ENCODE measurements around the gene PTPRN2.

The PTPRN2 gene

DNA sequence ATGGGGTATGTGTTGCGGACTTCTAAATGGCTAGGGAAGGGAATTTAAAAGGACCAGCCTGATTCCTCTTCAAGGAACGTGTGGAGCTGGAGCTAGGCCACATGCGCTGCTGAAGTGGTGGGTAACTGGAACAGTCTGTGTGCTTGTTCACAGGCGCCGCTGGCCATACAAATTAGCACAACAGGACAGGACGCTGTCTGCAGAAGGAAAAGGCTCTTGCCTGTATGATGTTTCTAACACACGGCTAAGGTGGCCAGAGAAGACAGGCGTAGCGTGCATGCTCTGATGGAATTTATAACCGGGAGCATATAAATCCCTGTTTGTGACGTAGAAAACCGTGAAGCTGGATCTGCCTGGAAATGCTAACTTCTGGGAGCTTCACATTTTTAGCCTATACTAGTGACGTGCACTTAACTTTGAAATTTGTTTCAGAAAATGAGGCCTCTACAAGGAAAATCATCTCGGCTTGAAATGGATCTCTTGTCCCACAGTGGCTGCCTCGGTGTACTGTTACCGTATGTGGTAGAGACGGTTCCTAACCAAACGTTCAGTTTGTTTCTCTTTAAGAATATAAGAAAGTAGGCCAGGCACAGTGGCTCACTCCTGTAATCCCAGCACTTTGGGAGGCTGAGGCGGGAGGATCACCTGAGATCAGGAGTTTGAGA lies 569.4 kb downstream of the PTPRN2 start:
- H3K4me3 ChIP-seq (ENCODE audit: low read depth, low read length): no peak overlapping the region
- ChIA-PET CTCF (no interaction called here), POLR2A (no interaction called here)

DNA sequence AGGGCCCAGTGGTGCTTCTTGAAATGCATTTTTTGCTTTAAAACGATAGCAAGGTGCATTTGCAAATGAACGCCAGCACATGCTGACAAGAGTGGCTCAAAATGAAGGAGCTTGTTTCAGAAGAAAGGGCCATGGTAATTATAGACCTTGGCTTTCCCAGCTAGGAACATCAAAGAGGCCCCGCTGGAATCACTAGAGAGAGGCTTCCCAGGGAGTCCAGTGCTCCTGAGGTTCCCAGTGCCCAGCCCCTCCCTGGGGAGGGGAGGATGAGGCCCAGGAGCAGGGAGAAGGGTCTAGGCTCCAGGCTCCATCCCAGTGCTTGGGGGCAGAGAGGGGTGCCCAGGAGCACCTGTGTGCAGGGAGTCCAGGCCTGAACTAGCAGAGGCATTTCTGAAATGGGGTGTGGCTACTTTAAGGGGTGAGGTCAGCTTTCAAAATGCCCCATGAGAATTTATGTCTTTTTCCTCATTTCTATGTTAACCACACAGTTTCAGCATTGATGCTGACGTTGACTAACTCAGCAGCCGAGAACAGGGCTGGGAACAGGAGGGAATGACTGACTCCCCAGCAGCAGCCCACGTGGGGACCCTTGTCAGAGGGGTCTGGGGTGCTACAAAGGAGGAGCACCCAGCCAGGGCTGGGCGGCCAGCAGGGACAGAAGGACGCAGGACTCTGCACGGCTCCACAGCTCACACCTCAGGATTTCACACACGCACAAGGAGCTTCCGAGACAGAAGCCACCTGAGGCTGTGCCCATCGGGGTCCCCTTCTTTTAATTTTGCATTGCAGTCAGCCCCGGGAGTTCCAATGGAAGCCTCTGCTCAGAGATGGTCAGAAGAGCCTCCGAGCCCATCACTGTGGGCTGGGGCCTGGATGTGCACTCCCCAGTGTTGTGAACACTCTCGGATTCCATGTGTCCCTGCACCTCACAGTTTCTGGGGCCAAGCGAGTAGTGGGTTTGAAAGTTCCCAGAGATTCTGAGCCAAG lies 570.2 kb downstream of the PTPRN2 start:
- POLR2A ChIA-PET: no interaction called here
- CTCF ChIA-PET: no interaction called here
- DNase-seq (ENCODE audit: low read depth, low spot score): no peak
- H3K4me3 ChIP-seq (ENCODE audit: low read depth, low read length): no peak overlapping the region
- TF ChIP-seq, protein P1, sequence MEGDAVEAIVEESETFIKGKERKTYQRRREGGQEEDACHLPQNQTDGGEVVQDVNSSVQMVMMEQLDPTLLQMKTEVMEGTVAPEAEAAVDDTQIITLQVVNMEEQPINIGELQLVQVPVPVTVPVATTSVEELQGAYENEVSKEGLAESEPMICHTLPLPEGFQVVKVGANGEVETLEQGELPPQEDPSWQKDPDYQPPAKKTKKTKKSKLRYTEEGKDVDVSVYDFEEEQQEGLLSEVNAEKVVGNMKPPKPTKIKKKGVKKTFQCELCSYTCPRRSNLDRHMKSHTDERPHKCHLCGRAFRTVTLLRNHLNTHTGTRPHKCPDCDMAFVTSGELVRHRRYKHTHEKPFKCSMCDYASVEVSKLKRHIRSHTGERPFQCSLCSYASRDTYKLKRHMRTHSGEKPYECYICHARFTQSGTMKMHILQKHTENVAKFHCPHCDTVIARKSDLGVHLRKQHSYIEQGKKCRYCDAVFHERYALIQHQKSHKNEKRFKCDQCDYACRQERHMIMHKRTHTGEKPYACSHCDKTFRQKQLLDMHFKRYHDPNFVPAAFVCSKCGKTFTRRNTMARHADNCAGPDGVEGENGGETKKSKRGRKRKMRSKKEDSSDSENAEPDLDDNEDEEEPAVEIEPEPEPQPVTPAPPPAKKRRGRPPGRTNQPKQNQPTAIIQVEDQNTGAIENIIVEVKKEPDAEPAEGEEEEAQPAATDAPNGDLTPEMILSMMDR (IDR thresholded peaks at IDR 0.05; ENCODE audit: insufficient read depth, low read length, missing control alignments): no peak

More for the DNA sequence above, 569.4 kb downstream of the PTPRN2 start:
- TF ChIP-seq, protein P1 (IDR thresholded peaks at IDR 0.05; ENCODE audit: insufficient read depth, low read length, missing control alignments): no peak
- DNase-seq (ENCODE audit: low read depth, low spot score): no peak

DNA sequence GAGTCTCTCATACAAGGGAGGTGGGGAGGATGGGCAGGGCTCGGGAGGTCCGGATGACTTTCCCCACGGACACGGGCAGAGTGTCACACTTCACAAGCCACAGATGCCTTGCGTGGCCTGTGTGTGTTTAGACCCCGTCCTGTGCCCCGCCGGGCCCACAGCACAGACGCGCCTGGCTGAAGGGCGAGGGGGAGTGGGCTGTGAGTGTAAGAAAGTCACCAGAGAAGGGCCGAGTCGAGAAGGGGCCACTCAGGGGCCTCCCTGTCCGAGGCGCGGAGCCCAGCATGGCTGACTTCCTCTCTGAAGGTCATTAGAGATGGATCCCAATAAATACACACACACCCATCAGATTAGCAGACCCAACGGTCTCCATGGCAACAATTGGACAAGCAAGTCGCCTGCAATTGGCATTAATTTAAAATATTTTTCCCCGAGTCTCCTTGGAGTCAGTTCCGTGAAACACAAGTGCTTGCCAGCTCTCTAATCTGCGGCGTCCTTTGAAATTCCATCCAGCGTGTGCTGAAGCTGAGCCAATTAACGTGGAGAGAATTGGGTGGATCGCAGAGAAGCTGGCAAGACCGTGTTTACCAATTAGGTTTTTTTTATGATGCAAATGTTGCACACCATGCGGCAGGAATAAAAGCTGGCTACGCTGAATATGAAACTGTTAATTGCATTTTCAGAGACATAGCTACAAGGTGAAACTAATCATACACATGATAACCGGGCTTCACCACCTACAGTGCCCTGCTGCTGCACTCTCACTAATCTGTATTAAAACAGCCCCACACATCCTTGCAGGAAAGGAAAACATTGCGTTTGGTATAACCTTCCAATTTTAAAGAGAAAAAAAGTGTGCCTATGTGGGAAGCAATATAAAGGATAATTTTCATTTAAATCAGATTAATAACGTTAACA lies 571.2 kb downstream of the PTPRN2 start:
- CTCF ChIA-PET: no interaction called here
- no peak for DNase-seq (ENCODE audit: low read depth, low spot score)
- TF ChIP-seq, protein P1 (IDR thresholded peaks at IDR 0.05; ENCODE audit: insufficient read depth, low read length, missing control alignments): no peak
- POLR2A ChIA-PET: no interaction called here
- no peak overlapping the region for H3K4me3 ChIP-seq (ENCODE audit: low read depth, low read length)

DNA sequence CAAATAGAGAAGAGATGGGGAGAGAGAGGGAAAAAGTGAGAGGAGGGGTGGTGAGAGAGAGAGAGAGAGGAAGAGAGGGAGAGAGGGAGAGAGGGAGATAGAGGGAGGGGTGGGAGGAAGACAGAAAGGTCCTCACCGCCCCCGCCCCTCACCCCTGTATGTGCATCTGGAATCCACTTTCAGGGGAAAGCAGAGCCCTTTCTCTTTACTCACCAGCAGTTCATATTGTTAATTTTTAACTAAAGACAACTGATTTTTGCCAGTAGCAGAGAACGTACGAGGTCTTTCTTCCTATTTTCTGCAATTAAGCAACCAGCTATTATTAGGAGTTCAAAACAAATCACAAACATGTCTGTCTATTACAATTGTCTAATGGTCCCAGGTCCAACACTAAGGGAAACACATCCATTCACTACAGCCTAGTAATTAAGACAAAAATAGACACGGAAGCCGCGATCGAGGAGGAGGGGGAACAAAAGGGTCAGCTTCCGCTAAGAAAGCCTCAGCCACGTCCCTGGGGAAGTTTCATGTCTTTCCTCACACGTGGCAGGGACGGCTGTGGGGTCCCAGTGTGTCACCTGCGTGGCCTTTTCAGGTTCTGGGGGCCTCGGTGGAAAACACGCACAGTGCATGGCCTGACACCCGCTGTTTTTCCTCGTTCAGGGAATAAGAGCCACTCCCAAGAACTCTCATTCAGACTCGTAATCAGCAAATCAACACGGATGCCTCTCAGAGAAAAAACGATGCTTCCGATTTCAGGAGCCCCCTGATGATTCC lies 572.0 kb downstream of the PTPRN2 start:
- TF ChIP-seq, protein P1 (IDR thresholded peaks at IDR 0.05; ENCODE audit: insufficient read depth, low read length, missing control alignments): no peak
- H3K4me3 ChIP-seq (ENCODE audit: low read depth, low read length): no peak overlapping the region
- ChIA-PET POLR2A (no interaction called here), CTCF (no interaction called here)
- no peak for DNase-seq (ENCODE audit: low read depth, low spot score)

DNA sequence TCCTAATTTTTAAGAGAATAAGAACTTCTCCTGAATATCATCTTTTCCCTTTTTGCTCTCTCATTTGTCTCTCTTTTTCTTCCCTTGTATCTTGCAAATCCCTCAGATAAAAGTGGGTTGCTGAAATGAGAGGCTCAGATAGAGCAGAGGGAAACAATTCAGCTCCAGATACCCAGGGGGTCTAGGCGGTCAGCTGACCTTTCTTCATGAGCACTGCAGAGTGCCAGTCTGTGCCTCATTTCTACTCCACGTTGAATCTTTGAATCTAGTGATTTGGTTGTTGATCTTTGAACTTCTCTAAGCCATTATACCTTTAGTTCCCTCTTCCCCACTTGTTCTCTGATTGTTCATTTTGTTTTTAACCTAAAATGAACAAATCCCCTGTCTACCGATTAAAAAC lies 572.6 kb downstream of the PTPRN2 start:
- H3K4me3 ChIP-seq (ENCODE audit: low read depth, low read length): no peak overlapping the region
- no peak for DNase-seq (ENCODE audit: low read depth, low spot score)
- TF ChIP-seq, protein P1 (IDR thresholded peaks at IDR 0.05; ENCODE audit: insufficient read depth, low read length, missing control alignments): no peak
- ChIA-PET CTCF (no interaction called here), POLR2A (no interaction called here)

All from AG04449 (cell line).